Hepatocyte (in vitro differentiated cells): Measurements from ENCODE around the gene RACGAP1. TPM values are rescaled to one million over a fixed set of nuclear protein-coding genes. Genes with fewer than 3 reads are reported as not detected.

Source experiments
- DNase-seq: peaks from one replicate; pipeline ENCODE4 v3.0.0-alpha.2; 2016; ENCODE audit warnings: low spot score
- H2AFZ ChIP-seq: fragments of 200-600 bp; sonication (generic); 2 replicates; pipeline ENCODE4 v1.6.0; 2016; ENCODE audit warnings: antibody characterized with exemption, mild to moderate bottlenecking
- H3K27ac ChIP-seq: fragments of 200-600 bp; sonication (generic); 2 replicates; pipeline ENCODE4 v1.5.1; 2016; ENCODE audit warnings: mild to moderate bottlenecking
- H3K27me3 ChIP-seq: fragments of 200-600 bp; sonication (generic); 2 replicates; pipeline ENCODE4 v1.6.1; 2016
- H3K36me3 ChIP-seq: fragments of 200-600 bp; sonication (generic); replicated peaks from 2 replicates; pipeline ENCODE4 v1.5.1; 2016; ENCODE audit warnings: low read depth; ENCODE audit not compliant: insufficient read depth
- H3K4me1 ChIP-seq: fragments of 200-600 bp; sonication (generic); 2 replicates; pipeline ENCODE4 v1.5.1; 2016; ENCODE audit warnings: mild to moderate bottlenecking, moderate library complexity; ENCODE audit not compliant: insufficient read depth
- H3K4me2 ChIP-seq: fragments of 200-600 bp; sonication (generic); 2 replicates; pipeline ENCODE4 v1.6.0; 2016
- H3K4me3 ChIP-seq: fragments of 200-600 bp; sonication (generic); 2 replicates; pipeline ENCODE4 v1.5.1; 2016; ENCODE audit warnings: mild to moderate bottlenecking
- H3K79me2 ChIP-seq: fragments of 200-600 bp; sonication (generic); 2 replicates; pipeline ENCODE4 v1.6.0; 2017; ENCODE audit warnings: mild to moderate bottlenecking
- H3K9me2 ChIP-seq: fragments of 200-600 bp; sonication (generic); replicated peaks from 2 replicates; pipeline ENCODE4 v1.6.0; 2017; ENCODE audit warnings: mild to moderate bottlenecking; ENCODE audit not compliant: insufficient read depth
- H3K9me3 ChIP-seq: fragments of 200-600 bp; sonication (generic); 2 replicates; pipeline ENCODE4 v1.5.1; 2016; ENCODE audit warnings: low read depth, mild to moderate bottlenecking
- H4K20me1 ChIP-seq: fragments of 200-600 bp; sonication (generic); 2 replicates; pipeline ENCODE4 v1.6.0; 2016; ENCODE audit warnings: mild to moderate bottlenecking; ENCODE audit not compliant: insufficient read depth, poor library complexity, severe bottlenecking
- EZH2 ChIP-seq: fragments of 200-600 bp; sonication (generic); IDR thresholded peaks from 2 replicates; pipeline ENCODE4 v1.6.1; 2016; ENCODE audit warnings: antibody characterized with exemption, mild to moderate bottlenecking, borderline replicate concordance
- EZH2phosphoT487 ChIP-seq: fragments of 200-600 bp; sonication (generic); IDR thresholded peaks from one replicate; pipeline ENCODE4 v1.6.1; 2018; ENCODE audit warnings: antibody characterized with exemption, mild to moderate bottlenecking, low read depth, moderate library complexity; ENCODE audit not compliant: unreplicated experiment, severe bottlenecking
- WGBS: methylation state at CpG from one replicate; pipeline ENCODE4 v1.1.6; 2016; ENCODE audit warnings: low lambda C conversion rate; ENCODE audit errors: missing lambda C conversion rate; 5-methylcytosine and 5-hydroxymethylcytosine counted together
- polyA plus RNA-seq: library from polyadenylated mRNA; unstranded; fragments of >200 nt; fragmentation: Nextera tagmentation; extraction: Ambion mirVana; gene quantifications from 2 replicates; pipeline ENCODE4 v1.2.1, GENCODE V29; 2016
- total RNA-seq: library from RNA; depleted of rRNA; stranded (reverse); fragments of >200 nt; gene quantifications from 2 replicates; pipeline ENCODE4 v1.2.3, GENCODE V29; 2014
- TF ChIP-seq, protein P1 (sequence below): fragments of 200-600 bp; sonication (generic); IDR thresholded peaks from 2 replicates; pipeline ENCODE4 v1.5.1; 2016; ENCODE audit warnings: antibody characterized with exemption, mild to moderate bottlenecking; ENCODE audit not compliant: poor library complexity

The RACGAP1 gene
- total and polyA plus RNA-seq, 2 experiments from 2014 or later = 17.3 to 22.1 TPM

DNA sequence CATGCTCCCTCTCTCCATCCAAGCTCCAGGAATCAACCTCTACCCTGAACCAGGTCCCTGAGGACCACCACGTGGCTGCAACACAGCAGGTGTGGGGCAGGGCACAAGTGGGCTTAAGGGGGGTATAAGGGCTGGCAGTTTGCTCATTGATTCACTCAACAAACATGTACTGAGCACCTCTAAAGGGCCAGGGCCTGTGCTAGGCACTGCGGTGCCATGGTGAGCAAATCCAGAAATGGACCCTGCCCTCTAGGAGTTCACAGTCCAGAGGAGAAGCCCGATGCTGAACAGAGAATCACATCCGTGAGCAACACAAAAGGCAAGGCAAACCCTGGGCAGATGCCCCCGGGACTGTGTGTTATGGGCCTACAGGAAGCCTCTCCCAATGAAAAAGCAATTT, 81.2 kb downstream of the RACGAP1 start:
- H3K4me3 ChIP-seq = no peak overlapping the region
- WGBS = 85% methylated on average over 5 of the region's 5 CpGs
- H3K4me2 ChIP-seq = no peak overlapping the region
- no peaks in the 10 kb centered on the region for H3K79me2 ChIP-seq
- H3K27me3 ChIP-seq = no peaks in the 10 kb centered on the region
- no peaks in the 10 kb centered on the region for H3K4me1 ChIP-seq
- no peaks in the 10 kb centered on the region for H3K9me2 ChIP-seq
- no peaks in the 10 kb centered on the region for H3K9me3 ChIP-seq
- H4K20me1 ChIP-seq = no peaks in the 10 kb centered on the region
- no peaks in the 10 kb centered on the region for H3K36me3 ChIP-seq
- no peak for TF ChIP-seq EZH2
- no peak for TF ChIP-seq EZH2phosphoT487
- TF ChIP-seq, protein P1, sequence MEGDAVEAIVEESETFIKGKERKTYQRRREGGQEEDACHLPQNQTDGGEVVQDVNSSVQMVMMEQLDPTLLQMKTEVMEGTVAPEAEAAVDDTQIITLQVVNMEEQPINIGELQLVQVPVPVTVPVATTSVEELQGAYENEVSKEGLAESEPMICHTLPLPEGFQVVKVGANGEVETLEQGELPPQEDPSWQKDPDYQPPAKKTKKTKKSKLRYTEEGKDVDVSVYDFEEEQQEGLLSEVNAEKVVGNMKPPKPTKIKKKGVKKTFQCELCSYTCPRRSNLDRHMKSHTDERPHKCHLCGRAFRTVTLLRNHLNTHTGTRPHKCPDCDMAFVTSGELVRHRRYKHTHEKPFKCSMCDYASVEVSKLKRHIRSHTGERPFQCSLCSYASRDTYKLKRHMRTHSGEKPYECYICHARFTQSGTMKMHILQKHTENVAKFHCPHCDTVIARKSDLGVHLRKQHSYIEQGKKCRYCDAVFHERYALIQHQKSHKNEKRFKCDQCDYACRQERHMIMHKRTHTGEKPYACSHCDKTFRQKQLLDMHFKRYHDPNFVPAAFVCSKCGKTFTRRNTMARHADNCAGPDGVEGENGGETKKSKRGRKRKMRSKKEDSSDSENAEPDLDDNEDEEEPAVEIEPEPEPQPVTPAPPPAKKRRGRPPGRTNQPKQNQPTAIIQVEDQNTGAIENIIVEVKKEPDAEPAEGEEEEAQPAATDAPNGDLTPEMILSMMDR = no peak
- no peak overlapping the region for H2AFZ ChIP-seq
- no peak overlapping the region for H3K27ac ChIP-seq
- no peak for DNase-seq

DNA sequence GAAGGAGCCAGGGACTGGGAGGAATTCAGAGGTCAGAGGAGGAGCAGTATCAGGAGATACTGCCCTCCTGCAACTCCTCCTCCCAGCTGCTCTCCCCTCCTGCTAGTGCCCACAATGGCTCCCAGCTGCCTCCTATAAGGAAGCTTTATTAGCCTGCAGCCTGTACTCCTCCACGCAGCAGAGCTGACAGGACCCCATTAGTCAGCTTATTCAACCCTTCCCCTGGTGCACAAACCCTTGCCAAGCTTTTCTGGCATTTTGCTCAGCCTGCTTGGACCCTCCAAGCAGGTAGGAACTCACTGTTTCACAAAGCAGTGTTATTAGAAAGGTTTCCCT, 81.7 kb downstream of the RACGAP1 start:
- Histone ChIP-seq H4K20me1 (no peaks in the 10 kb centered on the region), H3K27ac (no peak overlapping the region), H3K9me2 (no peaks in the 10 kb centered on the region), H3K9me3 (no peaks in the 10 kb centered on the region), H3K79me2 (no peaks in the 10 kb centered on the region), H3K4me1 (no peaks in the 10 kb centered on the region), H3K27me3 (no peaks in the 10 kb centered on the region), H2AFZ (no peak overlapping the region), H3K36me3 (no peaks in the 10 kb centered on the region), H3K4me3 (no peak overlapping the region), H3K4me2 (no peak overlapping the region)
- DNase-seq = no peak
- TF ChIP-seq EZH2 (no peak), EZH2phosphoT487 (no peak)
- TF ChIP-seq, protein P1 = no peak
- WGBS = 79% methylated on average over 1 of the region's 1 CpG

DNA sequence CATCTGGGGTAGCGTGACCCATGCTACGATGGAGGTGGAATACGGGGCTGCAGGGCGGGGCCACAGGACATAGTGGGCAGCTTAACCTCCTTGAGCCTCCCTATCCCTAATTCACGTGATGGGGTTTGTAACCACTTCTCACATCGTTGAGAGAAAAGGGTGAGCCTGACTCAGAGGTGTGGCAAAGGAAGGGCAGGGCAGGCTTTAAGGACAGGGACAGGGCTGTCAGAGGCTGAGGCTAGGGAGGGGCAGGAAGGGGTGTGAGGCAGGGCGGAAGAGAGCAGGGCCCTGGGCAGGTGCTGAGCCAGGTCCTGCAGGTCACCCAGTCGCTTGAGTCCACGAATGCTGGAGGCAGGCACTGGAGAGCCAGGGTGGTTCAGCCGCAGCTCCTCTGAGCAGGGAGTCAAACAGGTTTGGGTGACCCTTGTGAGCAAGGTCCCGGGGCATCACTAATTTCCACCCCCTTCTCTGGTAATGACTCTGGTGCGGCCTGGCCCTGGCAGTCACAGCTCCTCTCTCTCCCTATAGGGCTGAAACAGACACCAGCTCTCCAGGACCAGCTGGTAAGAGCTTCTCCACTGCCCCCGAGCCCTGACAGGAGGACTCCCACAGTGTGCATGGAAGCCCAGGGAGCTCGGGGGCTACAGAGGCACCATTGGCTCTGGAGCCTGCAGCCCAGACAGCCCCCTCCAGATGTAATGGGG, 82.2 kb downstream of the RACGAP1 start:
- Histone ChIP-seq H3K27ac (no peak overlapping the region), H4K20me1 (no peaks in the 10 kb centered on the region), H3K9me2 (no peaks in the 10 kb centered on the region), H3K9me3 (no peaks in the 10 kb centered on the region), H3K27me3 (no peaks in the 10 kb centered on the region), H3K4me3 (no peak overlapping the region), H3K4me2 (no peak overlapping the region), H2AFZ (no peak overlapping the region), H3K4me1 (no peaks in the 10 kb centered on the region), H3K79me2 (no peaks in the 10 kb centered on the region), H3K36me3 (no peaks in the 10 kb centered on the region)
- TF ChIP-seq EZH2phosphoT487 (no peak), EZH2 (no peak)
- TF ChIP-seq, protein P1 = no peak
- WGBS = 78% methylated on average over 13 of the region's 14 CpGs
- no peak for DNase-seq

DNA sequence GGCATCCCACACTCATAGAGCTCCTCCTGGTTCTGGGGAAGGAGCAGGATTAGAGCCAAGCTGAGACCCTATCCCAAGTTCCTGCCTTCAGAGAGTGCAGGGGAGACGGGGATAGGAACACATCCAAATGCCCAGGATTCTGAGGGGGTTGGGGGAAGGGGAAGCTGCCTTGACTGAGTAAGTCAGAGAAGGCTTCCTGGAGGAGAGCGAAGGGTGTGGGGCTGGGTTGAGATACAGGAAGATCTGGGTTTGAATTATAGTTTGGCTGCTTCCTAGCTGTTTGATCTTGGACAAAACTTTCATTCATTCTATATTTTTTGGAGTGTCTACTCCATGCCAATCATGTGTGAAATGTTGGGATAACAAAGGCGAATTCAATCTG, 82.8 kb downstream of the RACGAP1 start:
- H2AFZ ChIP-seq = no peak overlapping the region
- no peaks in the 10 kb centered on the region for H3K9me2 ChIP-seq
- TF ChIP-seq EZH2 (no peak), EZH2phosphoT487 (no peak)
- TF ChIP-seq, protein P1 = no peak
- H3K4me1 ChIP-seq = no peaks in the 10 kb centered on the region
- no peaks in the 10 kb centered on the region for H3K79me2 ChIP-seq
- H4K20me1 ChIP-seq = no peaks in the 10 kb centered on the region
- H3K4me3 ChIP-seq = no peak overlapping the region
- H3K9me3 ChIP-seq = no peaks in the 10 kb centered on the region
- H3K36me3 ChIP-seq = no peaks in the 10 kb centered on the region
- no peaks in the 10 kb centered on the region for H3K27me3 ChIP-seq
- H3K27ac ChIP-seq = no peak overlapping the region
- WGBS = 95% methylated on average over 3 of the region's 3 CpGs
- DNase-seq = no peak
- H3K4me2 ChIP-seq = no peak overlapping the region
